22Rv1 (cell line): ENCODE results near the gene SCUBE2.

Experiments
- ZFX ChIP-seq: fragments of 450-650 bp; IDR thresholded peaks from 2 replicates; pipeline ENCODE4 v1.6.1; 2017; ENCODE audit warnings: antibody characterized with exemption, borderline replicate concordance
- TF ChIP-seq, protein P1 (sequence below): fragments of 450-650 bp; IDR thresholded peaks from 2 replicates; pipeline ENCODE4 v1.5.1; 2017; ENCODE audit warnings: mild to moderate bottlenecking

DNA sequence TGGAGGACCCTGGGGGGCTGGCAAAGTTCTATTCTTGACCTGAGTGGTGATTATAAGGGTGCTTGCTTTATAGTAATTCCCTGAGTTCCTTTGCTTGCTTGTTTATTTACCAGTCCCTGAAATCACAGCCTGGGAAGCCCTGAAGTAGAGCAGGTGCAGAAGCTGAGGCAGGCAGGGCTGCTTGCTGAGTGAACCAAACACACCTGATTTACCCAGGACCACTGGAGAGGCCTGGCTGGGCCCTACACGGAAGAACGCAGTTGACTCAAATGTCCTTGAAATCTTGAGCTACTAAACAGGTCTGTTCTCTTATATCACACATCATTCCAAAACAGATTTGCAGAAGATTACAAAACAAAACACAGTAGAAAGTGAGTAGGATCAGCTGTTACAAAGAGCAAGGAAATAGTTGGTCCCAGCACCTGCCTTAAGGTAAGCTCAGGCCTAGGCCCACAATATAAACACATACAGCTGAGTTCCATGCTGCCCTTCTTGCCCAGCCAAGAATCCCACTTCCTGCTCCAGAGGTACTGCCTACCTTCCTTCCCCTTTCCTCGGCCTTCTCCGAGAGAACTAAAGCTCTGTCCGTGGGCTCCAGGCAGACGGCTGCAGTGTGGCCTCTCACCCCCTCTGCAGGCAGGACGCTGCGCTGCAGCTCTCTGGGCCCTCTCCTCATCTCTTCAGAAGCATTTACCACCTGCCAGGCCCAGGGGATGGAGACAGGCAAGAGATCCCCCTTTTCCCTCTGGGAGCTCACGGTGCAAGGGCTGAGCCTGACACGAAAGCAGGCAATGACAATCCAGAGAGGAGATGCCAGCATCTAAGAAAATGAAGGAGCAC, 46.1 kb upstream of the SCUBE2 start:
- TF ChIP-seq, protein P1, sequence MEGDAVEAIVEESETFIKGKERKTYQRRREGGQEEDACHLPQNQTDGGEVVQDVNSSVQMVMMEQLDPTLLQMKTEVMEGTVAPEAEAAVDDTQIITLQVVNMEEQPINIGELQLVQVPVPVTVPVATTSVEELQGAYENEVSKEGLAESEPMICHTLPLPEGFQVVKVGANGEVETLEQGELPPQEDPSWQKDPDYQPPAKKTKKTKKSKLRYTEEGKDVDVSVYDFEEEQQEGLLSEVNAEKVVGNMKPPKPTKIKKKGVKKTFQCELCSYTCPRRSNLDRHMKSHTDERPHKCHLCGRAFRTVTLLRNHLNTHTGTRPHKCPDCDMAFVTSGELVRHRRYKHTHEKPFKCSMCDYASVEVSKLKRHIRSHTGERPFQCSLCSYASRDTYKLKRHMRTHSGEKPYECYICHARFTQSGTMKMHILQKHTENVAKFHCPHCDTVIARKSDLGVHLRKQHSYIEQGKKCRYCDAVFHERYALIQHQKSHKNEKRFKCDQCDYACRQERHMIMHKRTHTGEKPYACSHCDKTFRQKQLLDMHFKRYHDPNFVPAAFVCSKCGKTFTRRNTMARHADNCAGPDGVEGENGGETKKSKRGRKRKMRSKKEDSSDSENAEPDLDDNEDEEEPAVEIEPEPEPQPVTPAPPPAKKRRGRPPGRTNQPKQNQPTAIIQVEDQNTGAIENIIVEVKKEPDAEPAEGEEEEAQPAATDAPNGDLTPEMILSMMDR = peak; percentile 98
- TF ChIP-seq ZFX = no peak
